HUES6 (cell line): ENCODE data around the gene RBBP9.
A peak's percentile ranks its signal among the peaks of the same experiment; 100 is the strongest.
"Not testable (repeated sequence)": the region's sequence is repeated elsewhere in the genome, so short reads cannot be mapped to it uniquely, and the experiment has no call there.

Experiments used
- H3K27ac ChIP-seq: 2 replicates; pipeline ENCODE4 v1.7.0; 2013; ENCODE audit warnings: low read depth, mild to moderate bottlenecking, low read length, inconsistent platforms
- H3K27me3 ChIP-seq: 2 replicates; pipeline ENCODE4 v1.6.1; 2013; ENCODE audit warnings: low read length; ENCODE audit not compliant: control insufficient read depth, insufficient read depth
- H3K36me3 ChIP-seq: 2 replicates; pipeline ENCODE4 v1.6.1; 2013; ENCODE audit warnings: low read length; ENCODE audit not compliant: control insufficient read depth, insufficient read depth
- H3K4me1 ChIP-seq: 2 replicates; pipeline ENCODE4 v1.6.1; 2013; ENCODE audit warnings: low read length; ENCODE audit not compliant: control insufficient read depth, insufficient read depth
- H3K4me3 ChIP-seq: 2 replicates; pipeline ENCODE4 v1.5.1; 2013; ENCODE audit warnings: low read depth, low read length
- H3K9ac ChIP-seq: one replicate; pipeline ENCODE4 v1.6.1; 2013; ENCODE audit warnings: mild to moderate bottlenecking, low read length
- H3K9me3 ChIP-seq: 2 replicates; pipeline ENCODE4 v1.6.1; 2013; ENCODE audit warnings: low read depth, low read length; ENCODE audit not compliant: control insufficient read depth, insufficient read depth

RBBP9 gene

GRCh38 chr20:18504479-18505060 lies 7.5 kb upstream of the RBBP9 start:
- Histone ChIP-seq H3K27ac (no peak overlapping the region), H3K4me3 (no peak overlapping the region), H3K4me1 (no peaks in the 10 kb centered on the region), H3K36me3 (peaks cover under 1% of the 10 kb centered on the region; the same call in 1 of the 2 replicates), H3K9me3 (no peaks in the 10 kb centered on the region), H3K27me3 (no peaks in the 10 kb centered on the region), H3K9ac (no peak overlapping the region)

GRCh38 chr20:18501672-18502071 lies 4.6 kb upstream of the RBBP9 start:
- H3K4me1 ChIP-seq, H3K27ac ChIP-seq, H3K4me3 ChIP-seq, H3K9me3 ChIP-seq, H3K9ac ChIP-seq, H3K36me3 ChIP-seq, H3K27me3 ChIP-seq: not testable (repeated sequence)

- Histone ChIP-seq H3K9ac (no peak overlapping the region), H3K4me3 (no peak overlapping the region), H3K27me3 (no peaks in the 10 kb centered on the region), H3K27ac (no peak overlapping the region), H3K9me3 (no peaks in the 10 kb centered on the region), H3K4me1 (peaks cover 5% of the 10 kb centered on the region; the same call in 1 of the 2 replicates), H3K36me3 (peaks cover 13% of the 10 kb centered on the region)
Measured at GRCh38 chr20:18497603-18498002, 578 bp upstream of the RBBP9 start.

- Histone ChIP-seq H3K27ac (no peak overlapping the region), H3K9me3 (no peaks in the 10 kb centered on the region), H3K4me1 (peaks cover 5% of the 10 kb centered on the region; the same call in 1 of the 2 replicates), H3K4me3 (peak overlapping the region; percentile 76), H3K36me3 (peaks cover 19% of the 10 kb centered on the region), H3K27me3 (no peaks in the 10 kb centered on the region), H3K9ac (no peak overlapping the region)
Measured at GRCh38 chr20:18496042-18496441, 983 bp downstream of the RBBP9 start.

- Histone ChIP-seq H3K27ac (no peak overlapping the region), H3K27me3 (no peaks in the 10 kb centered on the region), H3K4me1 (no peaks in the 10 kb centered on the region), H3K9ac (no peak overlapping the region), H3K9me3 (no peaks in the 10 kb centered on the region), H3K36me3 (peaks cover 65% of the 10 kb centered on the region), H3K4me3 (no peak overlapping the region)
Measured at GRCh38 chr20:18488301-18488700, 8.7 kb downstream of the RBBP9 start.

- Histone ChIP-seq H3K27ac (no peak overlapping the region), H3K9me3 (no peaks in the 10 kb centered on the region), H3K36me3 (peaks cover 79% of the 10 kb centered on the region), H3K4me3 (no peak overlapping the region), H3K27me3 (no peaks in the 10 kb centered on the region), H3K9ac (no peak overlapping the region), H3K4me1 (no peaks in the 10 kb centered on the region)
Measured at GRCh38 chr20:18481596-18481995, 15.4 kb downstream of the RBBP9 start.

GRCh38 chr20:18477821-18478220 lies 19.2 kb downstream of the RBBP9 start:
- H3K9me3 ChIP-seq: no peaks in the 10 kb centered on the region
- H3K9ac ChIP-seq: no peak overlapping the region
- no peaks in the 10 kb centered on the region for H3K27me3 ChIP-seq
- peaks cover 90% of the 10 kb centered on the region for H3K36me3 ChIP-seq
- no peak overlapping the region for H3K4me3 ChIP-seq
- no peaks in the 10 kb centered on the region for H3K4me1 ChIP-seq
- no peak overlapping the region for H3K27ac ChIP-seq

GRCh38 chr20:18477218-18477617 lies 19.8 kb downstream of the RBBP9 start:
- Histone ChIP-seq H3K36me3 (peaks cover 85% of the 10 kb centered on the region), H3K4me1 (no peaks in the 10 kb centered on the region), H3K9ac (no peak overlapping the region), H3K9me3 (no peaks in the 10 kb centered on the region), H3K4me3 (no peak overlapping the region), H3K27ac (no peak overlapping the region), H3K27me3 (no peaks in the 10 kb centered on the region)

GRCh38 chr20:18466894-18467730 lies 29.9 kb downstream of the RBBP9 start, which contains the start of the genes DZANK1 and POLR3F:
Gene DZANK1 (minus strand): TSS chr20:18467030. CDS start chr20:18465358, 1,672 bp downstream.
Gene POLR3F (plus strand): TSS chr20:18467390. CDS start chr20:18467507, 117 bp downstream.
- Histone ChIP-seq H3K4me1 (0 out of 2 replicates have a peak, but pooled peaks cover 3% of the 10 kb centered on the region), H3K4me3 (peak within 1 kb of the TSS; percentile 94), H3K9me3 (no peaks in the 10 kb centered on the region), H3K27ac (peak within 1 kb of the TSS; percentile 94), H3K27me3 (no peaks in the 10 kb centered on the region), H3K9ac (peak within 1 kb of the TSS; percentile 97), H3K36me3 (peaks cover 23% of the 10 kb centered on the region)

GRCh38 chr20:18466574-18466893 lies 30.5 kb downstream of the RBBP9 start:
- Histone ChIP-seq H3K27me3 (no peaks in the 10 kb centered on the region), H3K4me3 (peak overlapping the region; percentile 94), H3K27ac (no peak overlapping the region), H3K9me3 (no peaks in the 10 kb centered on the region), H3K4me1 (0 out of 2 replicates have a peak, but pooled peaks cover 3% of the 10 kb centered on the region), H3K36me3 (peaks cover 23% of the 10 kb centered on the region), H3K9ac (peak overlapping the region; percentile 97)

- no peak overlapping the region for H3K27ac ChIP-seq
- peak overlapping the region; percentile 94; the same call in 1 of the 2 replicates for H3K4me3 ChIP-seq
- no peak overlapping the region for H3K9ac ChIP-seq
Measured at GRCh38 chr20:18465536-18466200, 31.4 kb downstream of the RBBP9 start.

More at GRCh38 chr20:18465536-18466200, 31.4 kb downstream of the RBBP9 start:
- H3K4me1 ChIP-seq: 0 out of 2 replicates have a peak, but pooled peaks cover 3% of the 10 kb centered on the region
- H3K9me3 ChIP-seq: no peaks in the 10 kb centered on the region
- H3K27me3 ChIP-seq: no peaks in the 10 kb centered on the region
- peaks cover 15% of the 10 kb centered on the region for H3K36me3 ChIP-seq
